ENCODE measurements around the gene TNFRSF11A.

TNFRSF11A gene

DNA sequence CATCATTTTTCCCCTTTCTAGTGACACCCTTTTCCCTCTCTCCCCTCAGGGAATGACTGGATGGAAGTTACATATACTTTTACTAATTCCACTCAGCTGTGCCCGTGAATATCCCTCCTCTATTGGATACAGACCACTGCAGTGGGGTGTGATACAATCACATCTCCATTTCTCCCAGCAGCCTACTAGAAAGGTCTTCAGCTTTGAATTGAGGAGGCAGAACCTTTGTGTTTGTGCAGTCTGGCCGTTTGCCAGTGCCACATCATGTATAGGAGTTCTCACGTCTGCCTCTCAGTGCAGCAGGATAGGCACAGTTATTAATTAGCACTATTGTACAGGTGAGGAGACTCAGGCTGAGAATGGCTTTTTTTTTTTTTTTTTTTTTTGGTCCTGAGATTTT is 16.4 kb downstream of the TNFRSF11A start:
- no peak for DNase-seq (ENCODE audit: low read depth in 1 of 2, low spot score in 1 of 2)

DNA sequence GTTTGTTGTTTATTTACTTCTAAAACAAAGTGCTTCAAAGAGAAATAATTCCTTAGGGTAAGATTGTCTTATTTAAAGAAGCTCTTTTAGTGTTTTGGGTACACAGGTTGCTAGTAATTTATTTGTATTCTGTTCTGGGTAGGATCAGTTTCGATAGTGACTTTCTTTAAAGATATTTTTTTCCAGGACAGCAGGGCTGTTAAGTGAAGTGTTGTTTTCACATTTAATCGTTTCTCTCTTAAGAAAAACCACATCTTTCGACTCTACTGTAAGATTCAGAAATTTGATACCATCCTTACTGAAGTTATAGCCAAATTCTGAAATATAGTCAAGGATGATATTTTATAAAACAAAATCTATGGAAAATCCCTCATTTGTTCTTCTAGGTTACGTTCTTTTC is 17.8 kb downstream of the TNFRSF11A start:
- no peak for DNase-seq (ENCODE audit: low read depth in 1 of 2, low spot score in 1 of 2)

DNA sequence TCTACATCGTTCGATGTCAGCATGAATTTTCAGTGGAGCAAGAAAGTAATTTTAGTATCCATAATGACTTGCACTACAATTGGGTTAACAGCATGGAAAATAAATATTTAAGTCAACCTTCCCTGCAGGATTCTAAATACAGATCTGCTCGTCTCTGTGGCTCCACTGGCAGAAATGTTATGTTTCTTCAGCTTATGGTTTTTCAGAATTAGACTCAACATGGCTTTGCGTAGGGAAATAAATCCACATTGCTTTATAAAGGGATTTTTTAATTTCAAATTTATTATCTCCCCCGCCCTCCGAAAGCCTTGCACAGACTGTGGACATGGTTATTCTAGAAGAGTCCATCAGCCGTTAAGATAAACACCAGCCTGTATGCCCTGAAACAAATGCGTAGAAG is 18.2 kb downstream of the TNFRSF11A start:
- no peak for DNase-seq (ENCODE audit: low read depth in 1 of 2, low spot score in 1 of 2)

DNA sequence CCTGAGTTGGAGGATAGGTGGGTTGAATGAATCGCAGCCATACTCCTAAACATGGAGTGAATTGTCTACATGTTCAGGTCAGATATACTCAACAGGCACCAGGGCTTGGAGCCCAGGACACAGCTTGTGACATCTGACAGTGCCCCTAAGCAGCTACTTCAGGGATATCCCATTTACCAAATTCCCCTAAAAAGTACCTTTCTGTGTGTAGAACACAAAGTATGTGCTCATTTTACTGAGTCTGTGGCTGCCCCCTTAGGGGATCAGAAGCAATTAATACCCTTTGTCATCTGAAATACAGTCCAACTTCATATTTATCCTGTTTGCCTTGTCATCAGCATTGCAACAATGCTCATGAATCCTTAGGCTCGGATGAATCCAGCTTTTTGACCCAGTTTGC is 20.8 kb downstream of the TNFRSF11A start:
- DNase-seq (ENCODE audit: low read depth in 1 of 2, low spot score in 1 of 2) = no peak

DNA sequence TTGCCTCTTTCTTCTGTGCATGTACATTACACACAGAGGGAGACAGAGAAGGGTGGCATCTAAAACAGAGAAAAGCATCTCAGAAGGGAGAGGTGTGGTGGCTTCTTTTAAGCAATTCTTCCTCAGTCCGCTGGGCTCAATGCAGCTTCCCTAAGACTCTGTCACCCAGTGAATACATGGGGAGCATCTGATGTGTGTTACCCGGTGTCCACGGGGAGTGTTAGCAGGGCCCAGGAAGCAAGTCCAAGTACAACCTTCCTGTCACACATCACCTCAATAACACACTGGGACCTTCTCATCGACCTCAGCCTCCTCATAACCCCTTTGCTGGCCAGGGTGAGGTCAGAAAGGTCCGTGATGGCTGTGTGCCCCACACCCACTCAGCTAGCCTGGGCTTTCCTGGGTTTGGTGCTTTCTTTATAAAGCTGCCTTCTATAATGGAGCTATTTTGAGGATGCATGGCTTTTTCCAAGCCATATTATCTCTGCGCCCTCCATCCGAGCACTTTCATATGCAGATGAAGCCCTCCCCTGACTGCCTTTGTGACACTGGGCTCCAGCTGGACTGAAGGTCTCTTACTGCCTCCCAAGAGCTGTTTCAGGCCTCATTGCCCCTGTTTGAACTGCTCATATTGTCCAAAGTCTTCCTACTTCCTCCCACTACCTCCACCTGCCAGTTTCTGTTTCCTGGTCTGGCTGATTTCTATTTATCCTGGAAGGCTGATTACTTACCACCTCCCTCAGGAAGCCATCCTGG is 21.4 kb downstream of the TNFRSF11A start:
- DNase-seq (ENCODE audit: low read depth in 1 of 2, low spot score in 1 of 2) = no peak

DNA sequence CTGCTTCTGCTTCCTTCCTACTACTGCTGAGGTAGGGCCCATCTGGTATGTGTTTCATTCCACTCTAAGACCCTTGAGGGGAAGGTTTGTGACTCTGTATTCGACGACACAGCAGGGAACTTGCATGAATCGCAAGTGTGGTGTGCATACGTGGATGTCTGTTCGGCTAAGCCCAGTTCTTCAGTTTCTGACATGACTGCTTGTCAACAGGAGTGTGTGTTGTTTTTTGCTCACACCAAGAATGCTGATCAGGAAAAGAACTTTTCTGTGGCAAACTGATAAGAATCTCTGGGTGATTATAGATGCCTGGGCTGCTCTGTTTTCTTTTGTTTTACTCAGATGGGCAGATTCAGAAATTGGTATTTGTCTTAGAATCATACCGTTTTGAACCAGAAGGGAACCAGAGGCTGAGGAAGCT is 22.0 kb downstream of the TNFRSF11A start:
- DNase-seq (ENCODE audit: low read depth in 1 of 2, low spot score in 1 of 2) = no peak

DNA sequence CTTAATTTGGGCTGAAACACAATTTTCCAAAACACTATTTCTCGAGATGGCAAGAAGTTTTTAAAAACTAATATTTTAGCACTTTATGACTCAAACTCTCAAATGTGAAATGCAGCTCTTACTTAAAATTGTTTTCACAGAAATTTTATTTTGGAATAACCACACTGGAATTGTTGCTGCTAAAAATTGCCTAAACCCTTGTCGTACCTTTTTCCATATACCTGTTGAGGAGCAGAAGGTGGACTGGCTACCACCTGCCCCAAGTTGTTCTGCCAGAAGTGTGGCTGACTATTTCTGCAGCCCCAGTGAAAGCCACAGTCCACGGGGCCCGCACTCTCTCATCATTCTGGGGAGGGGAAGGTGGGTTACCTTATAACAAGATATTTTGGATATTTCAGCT is 23.4 kb downstream of the TNFRSF11A start:
- no peak for DNase-seq (ENCODE audit: low read depth in 1 of 2, low spot score in 1 of 2)

DNA sequence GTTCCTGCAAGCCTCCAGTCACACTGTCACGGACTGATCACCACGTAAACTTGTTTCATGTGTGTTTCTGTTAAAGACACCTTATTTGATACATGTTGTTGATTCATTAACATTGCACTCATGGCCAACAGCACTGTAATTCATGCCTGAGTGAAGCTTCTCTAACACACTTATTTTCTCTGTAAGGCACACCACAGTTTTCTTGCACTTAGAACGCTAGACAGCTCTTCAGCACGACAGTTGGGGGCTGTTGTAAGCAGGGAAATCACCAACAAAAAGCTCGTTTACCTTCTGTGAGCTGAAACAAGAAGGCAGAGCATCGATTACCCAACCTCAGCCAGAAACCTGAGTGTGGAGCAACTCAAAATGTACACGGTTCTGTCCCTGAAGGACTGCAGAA is 28.1 kb downstream of the TNFRSF11A start:
- DNase-seq (ENCODE audit: low read depth in 1 of 2, low spot score in 1 of 2) = no peak

DNA sequence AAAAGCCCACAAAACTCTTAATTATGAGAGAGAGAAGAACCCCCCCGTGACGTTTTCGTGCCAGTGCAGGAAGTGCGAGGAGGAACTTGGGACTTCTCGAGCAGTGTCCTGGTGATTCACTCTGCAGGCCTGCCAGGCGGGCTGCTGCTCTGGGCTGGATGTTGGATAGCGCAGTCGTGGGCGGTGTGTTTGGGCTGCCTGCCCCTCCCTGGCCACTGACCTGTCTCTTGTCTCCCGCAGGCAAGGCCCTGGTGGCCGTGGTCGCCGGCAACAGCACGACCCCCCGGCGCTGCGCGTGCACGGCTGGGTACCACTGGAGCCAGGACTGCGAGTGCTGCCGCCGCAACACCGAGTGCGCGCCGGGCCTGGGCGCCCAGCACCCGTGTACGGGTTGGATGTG is 29.0 kb downstream of the TNFRSF11A start:
- no peak for DNase-seq (ENCODE audit: low read depth in 1 of 2, low spot score in 1 of 2)

DNA sequence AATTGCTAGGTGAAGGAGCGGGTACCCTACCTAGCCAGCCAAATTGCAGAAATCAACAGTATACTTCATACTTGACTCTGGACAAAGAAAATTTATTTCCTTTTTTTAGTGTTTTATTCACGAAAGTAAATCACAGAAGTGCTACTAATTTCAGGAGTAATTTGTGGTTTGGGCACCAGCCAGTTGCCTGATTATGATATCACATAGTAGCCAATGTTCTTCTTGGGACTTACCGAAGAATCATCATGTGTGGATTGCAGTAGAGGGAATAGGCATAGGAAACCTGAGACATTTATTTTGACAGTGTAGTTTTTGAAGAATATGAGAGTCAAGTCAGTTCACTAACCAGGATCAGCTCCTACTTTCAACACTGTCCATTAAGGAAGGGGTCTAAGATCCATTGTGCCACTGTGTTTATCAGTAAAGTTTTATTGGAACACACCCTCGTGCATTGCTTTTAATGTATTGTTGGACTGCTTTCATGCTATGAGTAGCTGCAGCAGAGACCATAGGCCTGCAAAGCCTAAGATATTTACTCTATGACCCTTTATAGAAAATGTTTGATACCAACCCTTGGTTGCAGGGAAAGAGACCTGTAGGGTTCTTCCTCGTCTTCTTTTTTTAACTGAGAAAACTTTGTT is 32.1 kb downstream of the TNFRSF11A start:
- DNase-seq (ENCODE audit: low read depth in 1 of 2, low spot score in 1 of 2) = no peak

DNA sequence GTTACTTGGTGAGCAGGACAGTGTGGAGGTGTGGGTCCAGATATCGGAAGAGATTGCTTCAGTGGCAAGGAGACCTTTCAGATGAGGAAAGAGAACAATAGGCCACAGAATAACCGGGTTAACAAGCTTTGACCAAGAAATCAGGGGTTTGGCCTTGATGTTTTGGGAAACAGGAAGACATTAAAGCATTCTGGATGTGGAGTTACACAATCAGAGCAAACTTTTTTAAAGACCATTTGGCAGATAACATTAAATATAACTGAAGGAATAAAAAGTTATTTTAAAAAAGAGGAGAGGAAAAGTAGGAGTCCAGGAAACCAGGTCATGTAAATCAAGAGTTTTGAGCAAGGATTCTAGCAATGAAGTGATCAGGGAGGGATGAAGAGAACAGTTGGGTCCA is 35.7 kb downstream of the TNFRSF11A start:
- DNase-seq (ENCODE audit: low read depth in 1 of 2, low spot score in 1 of 2) = no peak

DNA sequence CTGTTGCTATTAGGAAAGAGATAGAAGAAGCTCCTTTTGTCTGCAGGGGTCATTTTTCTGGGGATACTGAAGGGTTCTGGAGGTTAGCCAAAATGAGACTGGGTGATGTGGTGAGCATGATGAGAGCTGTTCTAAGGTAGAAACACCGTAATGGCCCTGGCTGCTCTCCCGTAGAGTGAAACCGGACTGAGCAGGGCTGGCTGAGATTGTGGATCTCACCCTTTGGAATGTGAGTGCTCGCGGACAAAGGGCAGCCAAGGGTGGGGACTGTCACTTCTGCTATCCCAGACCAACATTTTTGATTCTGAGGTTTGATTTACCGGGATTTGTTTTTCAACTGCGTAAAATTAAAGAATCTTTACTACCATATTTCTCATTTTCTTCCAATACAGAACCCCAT is 36.2 kb downstream of the TNFRSF11A start:
- DNase-seq (ENCODE audit: low read depth in 1 of 2, low spot score in 1 of 2) = no peak

DNA sequence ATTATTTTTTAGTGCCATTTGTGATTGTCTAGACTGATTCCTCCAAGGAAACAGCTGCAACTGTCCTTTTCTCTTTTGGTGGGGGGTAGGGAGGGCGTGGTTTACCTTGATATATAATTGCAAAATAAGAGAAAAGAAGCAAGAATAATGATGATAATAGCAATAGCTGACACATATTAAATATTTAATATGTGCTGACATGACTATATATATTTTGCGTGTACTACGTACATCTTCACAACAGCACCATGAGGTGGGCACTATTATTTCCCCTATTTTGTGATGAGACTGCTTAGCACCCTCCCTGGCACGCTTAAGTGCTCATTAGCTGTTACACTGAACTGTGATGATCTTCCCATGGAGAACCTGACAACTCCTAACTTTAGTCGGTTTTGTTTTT is 39.4 kb downstream of the TNFRSF11A start:
- DNase-seq (ENCODE audit: low read depth in 1 of 2, low spot score in 1 of 2) = no peak

DNA sequence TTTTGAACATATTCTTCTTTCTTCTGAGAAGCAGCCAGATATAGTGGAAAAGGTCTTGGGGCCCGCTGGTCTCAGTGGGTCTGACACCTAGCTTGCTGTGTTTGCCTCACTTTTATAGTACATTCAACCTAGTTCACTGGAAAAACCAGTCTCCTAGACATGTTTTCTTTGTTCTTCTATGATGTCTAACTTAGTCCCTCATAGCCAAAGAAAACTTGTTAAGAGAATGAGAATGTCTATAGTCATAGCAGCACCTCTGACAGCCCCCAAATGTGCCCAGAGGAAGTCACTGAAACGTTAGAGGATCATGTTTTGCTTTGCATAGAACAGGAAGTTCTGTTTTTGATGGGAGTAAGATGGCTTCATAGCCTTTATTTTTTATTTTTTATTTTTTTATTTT is 40.3 kb downstream of the TNFRSF11A start:
- DNase-seq (ENCODE audit: low read depth in 1 of 2, low spot score in 1 of 2) = no peak

DNA sequence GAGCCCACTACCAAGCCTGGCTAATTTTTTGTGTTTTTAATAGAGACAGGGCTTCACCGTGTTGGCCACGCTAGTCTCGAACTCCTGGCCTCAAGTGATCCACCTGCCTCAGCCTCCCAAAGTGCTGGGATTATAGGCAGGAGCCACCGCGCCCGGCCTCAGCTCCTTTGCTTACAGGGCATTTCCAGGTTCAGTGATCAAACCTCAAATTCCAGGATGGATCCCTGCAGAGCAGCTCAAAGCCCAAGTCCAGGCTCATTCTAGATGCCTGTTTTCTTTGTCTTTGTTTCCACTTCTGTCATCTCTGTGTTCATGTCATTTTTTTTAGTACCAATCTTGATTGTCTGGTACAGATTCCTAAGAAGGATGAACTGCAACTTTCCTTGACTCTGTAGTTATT is 41.9 kb downstream of the TNFRSF11A start:
- DNase-seq (ENCODE audit: low read depth in 1 of 2, low spot score in 1 of 2) = no peak

DNA sequence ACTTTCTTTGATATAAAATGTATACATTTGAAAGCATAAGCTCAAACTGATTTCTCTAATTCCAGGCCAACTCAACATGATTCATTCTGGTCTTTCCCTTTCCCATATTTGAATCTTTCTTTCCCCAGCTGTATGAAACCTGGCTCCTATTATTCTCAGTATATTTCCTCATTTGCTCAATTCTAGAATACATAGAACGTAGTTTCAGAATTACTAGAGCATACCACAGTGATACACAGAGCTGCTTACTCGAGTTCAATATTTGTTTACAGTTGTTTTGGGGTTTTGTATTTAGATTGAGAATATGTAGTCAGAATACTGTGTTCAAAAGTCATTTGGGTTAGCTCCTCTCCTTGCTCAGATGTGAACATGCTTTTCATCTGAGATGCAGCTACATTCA is 43.0 kb downstream of the TNFRSF11A start:
- DNase-seq (ENCODE audit: low read depth in 1 of 2, low spot score in 1 of 2) = no peak

DNA sequence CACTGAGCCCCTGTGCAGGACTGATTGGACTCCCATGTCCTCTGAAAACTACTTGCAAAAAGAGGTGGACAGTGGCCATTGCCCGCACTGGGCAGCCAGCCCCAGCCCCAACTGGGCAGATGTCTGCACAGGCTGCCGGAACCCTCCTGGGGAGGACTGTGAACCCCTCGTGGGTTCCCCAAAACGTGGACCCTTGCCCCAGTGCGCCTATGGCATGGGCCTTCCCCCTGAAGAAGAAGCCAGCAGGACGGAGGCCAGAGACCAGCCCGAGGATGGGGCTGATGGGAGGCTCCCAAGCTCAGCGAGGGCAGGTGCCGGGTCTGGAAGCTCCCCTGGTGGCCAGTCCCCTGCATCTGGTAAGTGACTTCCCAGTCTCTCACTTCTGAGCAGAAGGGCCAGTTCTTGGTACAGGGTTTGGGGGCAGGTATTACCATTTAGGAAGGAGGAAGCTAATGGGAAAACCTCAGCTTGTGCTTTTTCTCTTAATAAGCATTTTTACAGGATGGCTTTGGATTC is 44.1 kb downstream of the TNFRSF11A start:
- no peak for DNase-seq (ENCODE audit: low read depth in 1 of 2, low spot score in 1 of 2)

DNA sequence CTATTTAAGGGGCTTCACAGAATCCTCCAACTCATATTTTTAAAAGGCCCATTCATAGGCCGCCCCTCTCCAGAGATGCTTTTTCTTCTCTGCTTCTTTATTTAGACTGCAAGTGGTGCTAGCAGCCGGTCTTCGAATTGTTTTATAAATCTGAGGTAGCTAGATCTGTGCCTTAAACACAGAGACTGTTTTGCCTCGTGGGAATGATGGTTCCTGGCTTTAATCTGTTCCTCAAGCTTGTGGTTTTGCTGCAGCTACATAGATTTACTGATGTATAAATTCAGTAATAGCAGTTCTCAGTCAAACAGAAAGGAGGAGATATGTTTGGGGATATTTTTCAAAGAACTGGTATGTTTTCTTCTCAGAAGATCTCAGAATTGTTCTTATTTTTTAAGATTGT is 45.3 kb downstream of the TNFRSF11A start:
- DNase-seq (ENCODE audit: low read depth in 1 of 2, low spot score in 1 of 2) = no peak

DNA sequence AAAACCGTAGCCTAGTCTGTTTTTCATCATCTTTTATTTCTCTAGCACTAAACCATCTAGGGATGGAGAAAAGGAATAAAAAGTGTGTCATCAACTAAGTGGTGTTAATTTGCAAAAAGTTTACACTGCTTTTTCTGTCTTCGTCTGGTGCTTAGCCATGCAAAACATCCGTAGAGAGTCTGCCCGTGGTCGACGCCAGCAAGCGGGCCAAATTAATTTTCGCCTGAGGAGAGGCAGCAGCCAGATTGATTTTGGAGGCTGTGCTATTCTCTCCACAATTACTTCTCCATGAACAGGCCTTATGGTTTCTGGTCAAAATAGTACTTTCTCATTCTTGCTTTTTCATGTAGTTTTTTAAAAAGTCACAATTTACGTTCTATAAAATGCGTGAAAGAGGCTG is 46.3 kb downstream of the TNFRSF11A start:
- no peak for DNase-seq (ENCODE audit: low read depth in 1 of 2, low spot score in 1 of 2)

DNA sequence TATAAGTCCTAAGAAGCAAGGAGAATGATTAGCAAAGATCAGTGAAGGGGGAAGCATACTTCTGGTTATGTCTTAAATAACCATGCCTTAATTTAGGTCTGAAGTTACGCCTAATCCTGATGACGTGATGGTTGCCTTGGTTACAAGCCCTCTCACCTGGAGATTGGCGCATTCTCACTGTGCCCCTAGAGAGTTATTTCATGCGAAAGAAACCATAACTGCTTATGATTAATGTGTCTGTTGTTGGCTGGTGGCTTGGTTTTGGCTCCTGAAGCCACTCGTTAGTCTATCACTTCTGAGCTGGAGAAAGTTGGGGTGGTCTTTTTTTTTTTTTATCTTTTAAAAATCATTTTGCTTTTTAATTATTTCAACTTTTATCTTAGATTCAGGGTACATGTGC is 47.0 kb downstream of the TNFRSF11A start:
- DNase-seq (ENCODE audit: low read depth in 1 of 2, low spot score in 1 of 2) = no peak

DNA sequence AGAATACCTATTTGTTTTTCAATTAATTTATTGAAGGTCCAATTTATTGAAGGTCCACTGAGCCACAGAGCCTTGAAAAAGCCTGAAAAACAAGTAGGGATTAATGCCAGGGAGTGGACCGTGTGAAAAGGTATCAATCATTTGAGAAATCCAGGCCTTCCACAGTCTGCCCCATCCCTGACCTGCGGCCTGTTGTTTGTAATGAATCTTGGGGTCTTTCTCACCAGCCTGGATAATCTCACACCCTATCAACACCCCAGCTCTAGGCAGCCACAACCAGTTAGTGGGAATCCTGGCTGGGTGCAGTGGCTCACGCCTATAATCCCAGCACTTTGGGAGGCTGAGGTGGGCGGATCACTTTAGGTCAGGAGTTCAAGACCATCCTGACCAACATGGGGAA is 47.8 kb downstream of the TNFRSF11A start:
- DNase-seq (ENCODE audit: low read depth in 1 of 2, low spot score in 1 of 2) = no peak

DNA sequence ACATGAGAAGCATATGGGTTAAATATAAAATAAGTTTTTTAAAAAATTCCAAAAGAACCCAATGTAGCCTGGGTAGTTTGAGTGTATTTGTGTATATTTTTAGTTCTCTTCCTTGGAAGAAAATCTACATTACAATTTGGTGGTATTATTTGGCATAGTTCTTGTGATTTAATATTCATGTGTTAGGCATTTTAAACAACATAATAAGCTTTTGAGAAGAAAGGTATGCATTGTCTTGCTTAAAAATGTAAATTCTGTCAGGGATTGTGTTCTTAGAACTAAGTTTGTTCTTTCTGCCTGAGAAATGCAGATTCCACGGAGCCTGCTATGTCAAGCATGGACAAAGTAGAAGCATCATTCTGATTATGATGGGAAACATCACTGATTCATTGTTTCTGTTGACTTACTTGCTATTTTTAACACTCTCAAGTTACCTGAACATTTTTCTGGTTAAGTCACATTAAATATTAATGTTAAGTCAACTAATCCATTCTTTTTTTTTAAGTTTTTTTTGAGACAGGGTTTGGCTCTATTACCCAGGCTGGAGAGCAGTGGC is 49.4 kb downstream of the TNFRSF11A start:
- DNase-seq (ENCODE audit: low read depth in 1 of 2, low spot score in 1 of 2) = no peak
